Spleen (tissue), 7 donors: Measurements from ENCODE around the gene MYOT.
"Not testable (repeated sequence)": the region's sequence is repeated elsewhere in the genome, so short reads cannot be mapped to it uniquely, and the experiment has no call there.

Source experiments
- CTCF ChIP-seq, 11 experiments: fragments of 200-600 bp in 7 of 11; fragments of 450-650 bp in 4 of 11; sonication (generic) in 4 of 11; IDR thresholded peaks in 8 of 11; conservative IDR thresholded peaks in 3 of 11; 1 replicate in 7 of 11; 2 replicates in 4 of 11; pipeline versions ENCODE4 v1.4.0 to v1.8.0; 2016 to 2021; ENCODE audit warnings: antibody characterized with exemption in 11 of 11, inconsistent platforms in 4 of 11, mild to moderate bottlenecking in 1 of 11
- POLR2A ChIP-seq, 3 donors: fragments of 450-650 bp; IDR thresholded peaks; one replicate each; pipeline ENCODE4 v1.5.1; 2017; ENCODE audit warnings: antibody characterized with exemption in 3 of 3, mild to moderate bottlenecking in 1 of 3
- POLR2AphosphoS5 ChIP-seq, 3 donors: sonication (generic); formaldehyde crosslinking; IDR thresholded peaks; one replicate each; pipeline ENCODE4 v1.5.1; 2017; ENCODE audit warnings: antibody characterized with exemption in 3 of 3
- donor health status: DM: no; HTN: no; CAD: no; lungs with moderate emphysema.
- donor health status: DM: no; HTN: no; CAD: no.
- donor health status: DM: no; HTN: no; CAD: no.

GRCh38 chr5:137863653-137864052, 4.0 kb upstream of the MYOT start:
- TF ChIP-seq CTCF (IDR thresholded peaks at IDR 0.05 in 8 of 11, conservative IDR thresholded peaks at IDR 0.05 in 3 of 11); POLR2A (IDR thresholded peaks at IDR 0.05); POLR2AphosphoS5 (IDR thresholded peaks at IDR 0.05): not testable (repeated sequence)
